GM19043 (cell line): ENCODE measurements around the gene AMFR.

Experiments used
- ATAC-seq: cut with Tn5 transposase; IDR thresholded peaks from one replicate; pipeline ENCODE4 v1.9.1; 2021; ENCODE audit warnings: low read depth; ENCODE audit not compliant: unreplicated experiment

The AMFR gene

DNA sequence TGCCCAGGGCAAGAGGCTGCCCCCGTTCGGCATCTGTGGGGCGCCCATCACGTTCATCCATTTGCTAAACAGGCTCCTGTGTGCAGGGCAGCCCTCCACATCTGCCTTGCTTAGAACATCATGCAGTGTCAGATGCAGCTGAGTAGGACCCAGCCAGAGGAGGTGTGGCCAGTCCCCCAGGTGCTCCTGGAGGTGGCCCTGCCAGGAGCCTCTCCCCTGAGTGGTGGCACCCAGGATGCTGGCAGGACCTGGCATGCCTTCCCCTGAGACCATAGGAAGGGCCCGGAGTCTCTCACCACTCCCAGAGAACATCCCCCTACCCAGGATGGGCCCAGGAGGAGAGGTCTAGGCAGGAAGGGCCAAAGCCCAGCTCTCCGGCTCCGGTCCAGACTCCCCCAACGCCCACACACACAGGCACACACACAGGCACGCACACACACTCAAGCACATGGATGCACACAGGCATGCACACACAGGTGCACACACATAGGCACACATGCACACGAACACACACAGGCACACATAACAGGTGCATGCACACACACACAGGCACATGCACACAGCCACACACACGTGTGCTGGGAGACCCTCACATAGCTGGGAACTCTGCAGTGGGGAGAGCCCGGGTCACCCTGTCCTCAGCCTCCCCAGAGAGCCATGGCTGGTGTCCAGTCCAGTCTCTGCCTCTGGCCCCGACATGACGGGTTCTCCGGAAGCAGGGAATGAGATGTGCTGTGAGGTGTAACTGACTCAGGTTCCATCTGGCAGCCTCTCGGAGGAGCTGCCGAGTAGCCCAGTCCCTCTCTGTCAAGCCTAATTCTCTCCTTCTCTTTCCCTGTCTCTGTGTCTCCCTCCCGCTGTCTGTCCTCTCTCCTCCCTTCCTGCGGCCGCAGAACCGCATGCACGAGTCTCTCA, 74.6 kb downstream of the AMFR start:
- ATAC-seq = no peak

DNA sequence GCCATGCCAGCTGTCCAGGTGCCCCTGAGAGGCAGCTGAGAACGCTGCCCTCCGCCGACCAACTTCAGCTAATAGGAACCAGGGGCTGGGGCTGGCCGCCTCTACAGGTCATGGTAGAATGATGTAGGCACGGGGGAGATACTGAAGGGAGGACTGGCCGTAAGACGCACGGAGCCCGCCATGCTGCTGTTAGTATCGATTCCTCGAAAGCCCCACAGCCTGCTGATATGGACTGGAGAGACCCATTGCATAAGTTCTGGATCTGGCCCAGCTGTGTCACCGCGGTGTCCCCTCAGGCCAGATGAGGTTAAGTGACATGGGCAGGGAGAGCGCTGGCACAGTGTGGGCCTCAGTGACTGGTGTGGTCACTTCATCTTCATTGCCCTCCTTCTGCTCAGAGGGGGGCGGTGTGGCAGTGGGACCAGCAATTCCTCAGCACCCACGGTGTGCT, 75.6 kb downstream of the AMFR start:
- no peak for ATAC-seq

DNA sequence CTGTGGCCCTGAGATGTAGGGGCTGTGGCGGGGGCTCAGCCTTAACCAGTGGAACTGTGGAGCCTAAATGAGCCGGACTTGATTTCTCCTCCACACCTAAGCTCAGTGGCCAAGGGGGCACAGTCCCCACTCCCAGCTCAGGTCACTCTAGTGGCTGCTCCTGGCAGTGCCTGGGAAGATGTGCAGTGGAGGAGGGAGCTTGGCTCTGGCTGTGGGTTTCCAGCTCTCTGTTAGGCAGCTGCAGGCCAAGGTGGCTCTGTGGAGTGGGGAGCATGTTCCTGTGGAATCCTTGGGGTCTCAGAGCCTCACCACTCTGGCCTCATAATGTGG, 76.3 kb downstream of the AMFR start:
- ATAC-seq = no peak

DNA sequence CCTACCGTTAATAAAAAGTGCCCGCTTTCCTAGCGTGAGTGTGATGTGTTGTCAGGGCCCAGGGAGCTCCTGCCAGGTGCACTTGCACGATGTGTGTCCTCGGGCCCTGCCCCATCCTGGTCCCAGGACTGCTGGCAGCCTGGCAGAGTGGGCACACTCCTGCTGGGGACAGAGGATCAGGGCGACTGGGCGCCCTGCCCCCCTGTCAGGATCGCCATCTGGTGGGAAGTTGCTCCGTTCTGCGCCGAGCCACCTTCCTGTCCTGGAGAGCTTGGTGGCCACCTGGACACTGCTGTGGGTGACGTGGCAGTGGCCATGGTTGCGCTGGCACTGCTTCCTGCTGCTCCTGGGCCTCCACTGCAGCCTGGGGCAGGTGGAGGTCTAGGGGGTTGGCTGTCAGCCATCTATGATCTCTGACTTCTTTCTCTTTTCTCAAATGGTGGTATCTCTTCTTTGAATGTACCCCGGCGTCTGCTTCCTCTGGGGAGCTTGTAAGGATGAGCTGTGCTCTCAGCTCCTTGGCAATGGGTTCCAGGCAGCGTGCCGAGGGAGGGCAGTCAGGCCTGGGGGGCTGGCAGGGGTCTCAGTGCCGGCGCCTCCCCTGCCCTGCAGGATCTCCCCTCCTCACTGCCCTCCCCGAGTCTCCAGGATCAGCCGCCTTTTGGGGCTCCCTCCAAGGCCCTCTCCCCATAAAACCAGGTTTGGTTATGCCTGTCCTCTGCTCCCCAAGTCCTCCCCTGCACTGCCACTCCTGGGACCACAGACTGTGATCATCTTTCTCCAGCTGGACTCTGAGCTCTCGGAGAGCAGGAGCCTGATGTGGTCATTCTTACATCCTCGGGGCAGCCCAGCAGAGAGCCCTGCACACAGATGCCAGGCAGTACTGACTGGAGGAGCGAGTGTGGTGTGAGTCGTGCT, 76.9 kb downstream of the AMFR start:
- no peak for ATAC-seq

DNA sequence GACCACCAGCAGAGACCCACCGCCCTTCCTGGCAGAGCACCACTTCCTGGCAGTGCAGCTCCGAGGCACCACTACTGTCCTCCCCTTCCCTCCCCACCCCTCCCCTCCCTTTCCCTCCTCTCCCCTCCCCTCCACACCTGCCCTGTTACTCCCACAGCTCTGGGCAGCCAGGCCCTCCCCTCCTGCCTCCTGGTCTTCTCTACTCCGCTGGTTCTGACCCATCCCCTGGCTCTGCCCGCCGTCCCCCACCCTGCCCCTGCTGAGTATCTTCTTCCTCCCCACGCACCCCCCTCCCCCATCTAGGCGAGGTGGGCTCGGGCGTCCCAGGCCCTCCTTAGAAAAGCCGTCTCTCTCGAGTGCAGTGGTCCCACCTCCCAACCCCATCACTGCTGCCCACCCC, 77.7 kb downstream of the AMFR start:
- ATAC-seq = no peak

DNA sequence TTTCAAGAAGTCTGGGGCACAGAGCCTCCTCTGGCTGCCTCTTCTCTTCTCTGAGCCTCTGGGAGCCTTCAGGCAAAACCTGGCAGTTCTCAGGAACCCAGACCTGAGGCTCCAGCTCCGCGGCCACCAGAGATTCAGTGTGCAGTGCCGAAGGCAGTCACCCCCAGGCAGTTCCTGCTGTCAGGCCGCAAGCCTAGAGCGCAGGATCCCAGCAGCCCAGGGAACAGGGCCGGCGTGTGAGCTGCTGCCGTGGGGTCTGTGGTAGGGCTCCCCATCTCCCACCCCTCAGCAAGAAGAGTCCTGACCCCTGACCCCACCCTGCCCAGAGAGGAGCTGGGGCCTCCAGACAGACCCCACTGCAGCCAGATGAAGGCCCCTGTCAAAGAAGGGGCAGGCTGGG, 78.2 kb downstream of the AMFR start:
- ATAC-seq = no peak

DNA sequence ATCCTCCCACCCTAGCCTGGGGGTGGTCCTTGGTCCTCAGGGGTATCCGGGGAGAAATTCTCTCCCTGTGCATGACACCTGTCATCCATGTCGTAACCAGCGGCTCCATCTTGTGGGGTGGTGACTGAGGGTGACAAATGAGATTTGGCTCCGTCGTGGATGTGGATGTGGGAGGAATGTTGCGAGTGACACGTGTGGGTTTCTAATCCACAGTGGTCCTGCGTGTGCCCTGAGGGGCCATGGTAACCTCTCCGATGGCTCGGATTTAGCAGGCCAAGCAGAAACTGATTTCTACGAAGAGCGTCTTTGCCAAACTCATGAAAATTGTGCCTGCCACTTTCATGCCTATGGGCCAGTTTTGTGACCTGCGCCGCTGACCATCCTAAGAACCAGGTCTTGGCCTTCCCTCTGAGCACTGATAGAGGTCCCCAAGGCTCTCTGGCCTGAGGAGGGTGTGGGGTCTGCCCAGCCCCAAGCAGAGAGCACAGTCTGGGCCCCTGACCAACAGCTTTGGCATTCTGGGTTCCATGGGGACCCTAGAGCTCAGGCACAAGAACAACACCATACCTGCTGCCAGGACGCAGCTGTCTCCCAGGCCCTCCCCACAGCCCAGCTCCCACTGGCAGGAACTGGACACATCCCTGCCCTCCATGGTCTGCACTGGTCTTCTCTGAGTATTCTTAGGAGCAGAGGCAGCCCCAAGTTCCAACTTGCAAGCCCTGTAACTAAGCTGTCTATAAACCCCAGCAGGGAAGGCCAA, 79.0 kb downstream of the AMFR start:
- no peak for ATAC-seq

DNA sequence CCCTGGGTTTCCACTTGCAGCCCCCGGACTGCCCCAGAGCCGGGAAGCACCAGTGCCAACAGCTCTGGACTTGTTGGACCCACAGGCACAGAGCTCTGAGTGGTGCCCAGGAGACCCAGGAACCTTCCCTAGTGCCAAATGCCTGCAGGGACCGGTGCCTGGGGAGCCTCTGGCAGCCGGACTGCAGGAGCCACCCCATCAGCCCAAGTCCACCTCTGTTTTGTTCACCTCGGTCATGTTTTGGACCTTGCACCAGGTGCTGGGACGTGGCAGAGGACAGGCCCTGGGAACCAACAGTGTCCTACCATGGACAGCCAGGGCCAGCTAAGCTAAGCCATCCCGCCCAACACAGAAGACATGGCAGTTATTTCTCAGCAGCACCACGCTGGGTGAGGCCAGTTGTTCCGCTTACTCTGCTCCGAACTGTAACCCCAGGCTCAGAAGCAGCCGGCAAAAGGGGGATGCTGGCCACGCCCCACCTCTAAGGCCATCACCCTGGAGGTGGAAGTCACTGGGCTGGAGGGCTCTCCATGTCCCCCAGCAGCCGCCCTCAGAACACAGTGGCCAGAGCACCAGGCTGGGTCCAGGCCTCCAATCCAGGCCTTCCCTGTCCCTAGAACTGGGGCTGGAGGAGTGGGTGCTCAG, 79.8 kb downstream of the AMFR start:
- ATAC-seq = no peak

DNA sequence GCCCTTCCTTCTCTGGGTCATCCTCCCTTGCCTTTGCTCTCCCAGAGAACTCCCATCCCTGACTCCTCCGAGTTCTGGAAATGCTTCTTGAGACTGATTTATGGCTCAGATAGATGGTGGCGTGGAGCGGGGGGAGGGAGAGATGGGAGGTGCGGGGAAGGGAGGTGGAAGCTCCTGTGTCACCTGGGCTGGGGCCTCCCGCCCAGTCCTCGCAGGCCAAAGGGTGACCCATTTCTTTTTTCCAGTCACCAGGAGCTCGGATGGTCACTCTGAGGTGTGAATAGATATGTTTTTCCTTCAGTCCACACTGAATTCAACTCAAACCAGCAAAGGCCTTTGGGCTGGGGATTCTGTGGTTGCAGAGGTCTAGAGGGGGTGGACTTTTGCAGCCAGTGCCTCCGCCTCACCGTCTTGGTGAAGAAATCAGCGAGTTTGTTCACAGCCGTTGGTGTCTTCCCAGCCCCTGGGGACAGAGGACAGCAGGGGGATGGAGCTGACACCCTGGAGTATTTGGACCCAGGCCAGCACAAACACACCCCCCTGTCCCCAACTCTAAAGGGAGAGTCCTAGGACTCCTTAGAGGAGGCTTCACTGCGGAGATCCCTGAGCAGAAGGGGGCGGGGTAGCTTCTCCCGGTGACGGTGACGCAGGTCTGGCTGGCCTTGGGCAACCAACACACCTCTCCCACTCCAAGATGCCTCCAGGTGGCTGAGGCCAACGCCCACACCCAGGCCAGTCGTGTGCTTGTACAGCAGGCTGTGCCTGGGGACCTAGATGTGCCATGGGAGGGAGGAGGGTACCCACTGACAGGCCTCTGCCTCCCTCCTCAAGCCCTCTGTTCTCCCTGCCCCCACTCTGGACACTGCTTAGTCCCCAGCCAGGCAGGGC, 80.6 kb downstream of the AMFR start:
- no peak for ATAC-seq

DNA sequence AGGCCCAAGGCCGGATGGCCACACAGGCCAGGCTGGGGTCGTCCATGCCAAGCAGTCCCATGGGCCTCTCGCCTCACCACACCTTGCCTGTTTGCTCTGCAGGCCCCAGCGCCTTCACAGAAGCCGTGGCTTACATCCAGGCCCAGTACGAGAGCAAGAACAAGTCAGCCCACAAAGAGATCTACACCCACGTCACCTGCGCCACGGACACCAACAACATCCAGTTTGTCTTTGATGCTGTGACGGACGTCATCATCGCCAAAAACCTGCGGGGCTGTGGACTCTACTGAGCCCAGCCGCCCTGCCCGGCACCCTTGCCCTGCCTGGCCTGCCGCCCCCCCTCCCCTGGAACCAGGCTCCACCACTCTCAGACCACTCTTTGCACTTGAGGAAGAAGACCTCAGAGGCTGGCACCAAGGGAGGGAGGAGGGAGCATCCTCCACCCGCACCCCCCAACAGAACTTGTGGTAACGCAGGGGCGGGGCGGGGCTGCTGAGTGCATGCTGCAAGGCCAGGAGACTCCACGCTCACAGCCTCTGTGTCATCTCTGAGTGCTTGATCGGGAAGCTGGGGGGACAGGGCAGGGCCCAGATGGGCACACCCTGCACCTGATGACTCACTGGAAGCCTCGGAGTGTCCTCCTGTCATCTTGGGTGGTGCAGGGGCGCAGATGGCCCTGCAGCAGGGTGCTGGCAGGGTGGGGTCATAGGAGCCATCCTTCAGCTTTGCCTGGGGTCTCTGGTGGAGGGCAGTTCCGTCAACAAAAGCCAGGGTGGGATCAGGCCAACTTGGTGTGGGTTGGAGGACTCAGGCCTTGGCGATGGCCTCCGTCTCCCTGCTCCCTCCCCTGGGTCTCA, 81.5 kb downstream of the AMFR start:
- ATAC-seq = no peak

DNA sequence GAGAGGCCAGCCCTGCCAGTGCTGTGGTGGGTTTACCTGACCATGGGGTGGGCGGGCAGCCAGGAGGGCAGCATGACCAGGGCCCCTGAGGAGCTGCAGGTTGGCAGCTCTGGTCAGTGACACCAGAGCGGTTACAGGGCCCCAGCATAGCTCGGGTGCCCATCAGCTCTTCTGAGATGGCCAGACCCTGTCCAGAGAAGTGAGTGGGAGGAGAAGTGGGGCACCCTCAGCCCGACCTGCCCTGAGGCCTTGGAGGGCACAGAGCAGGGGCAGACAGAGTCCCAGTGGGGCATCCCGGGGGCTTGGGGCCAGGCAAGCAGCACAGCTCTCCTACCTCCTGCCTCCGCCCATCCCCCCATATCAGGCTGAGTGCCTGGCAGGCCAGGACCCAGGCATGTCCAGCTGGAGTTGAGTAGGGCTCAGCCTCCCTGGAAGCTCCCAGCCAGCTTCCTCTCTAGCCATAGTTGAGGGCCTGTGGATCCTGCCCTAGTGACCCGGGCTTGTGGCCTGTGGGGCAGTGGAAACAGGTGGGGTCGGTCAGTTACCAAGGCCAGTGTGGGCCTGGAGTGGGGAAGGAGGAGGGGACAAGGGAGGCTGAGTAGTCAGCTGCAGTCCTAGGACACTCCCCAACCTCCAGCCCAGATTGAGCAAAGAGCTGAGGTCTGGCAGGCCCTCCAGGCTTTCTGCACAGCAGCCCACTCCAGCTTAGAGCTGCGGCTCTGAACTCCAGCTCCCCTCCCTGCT, 83.5 kb downstream of the AMFR start:
- no peak for ATAC-seq

DNA sequence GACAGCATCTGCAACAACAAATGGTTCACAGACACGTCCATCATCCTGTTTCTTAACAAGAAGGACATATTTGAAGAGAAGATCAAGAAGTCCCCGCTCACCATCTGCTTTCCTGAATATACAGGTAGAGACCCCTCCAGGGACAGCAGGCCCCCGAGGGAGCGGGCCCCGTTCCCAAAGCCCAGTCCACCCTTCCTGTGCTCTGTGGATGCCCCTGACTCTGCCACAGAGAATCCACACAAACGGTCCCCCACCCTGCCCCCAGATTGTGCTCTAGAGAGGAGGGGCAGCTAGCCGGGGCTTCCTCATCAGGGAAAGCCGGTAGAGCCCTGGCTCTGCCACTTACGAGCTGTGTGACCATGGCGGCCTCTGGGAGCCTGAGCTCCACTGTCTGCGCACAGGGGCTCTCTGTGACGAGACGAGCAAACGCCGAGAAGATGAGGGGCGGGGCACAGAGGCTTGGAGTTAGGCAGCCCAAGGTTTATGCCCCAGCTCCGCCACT, 84.4 kb downstream of the AMFR start:
- no peak for ATAC-seq

DNA sequence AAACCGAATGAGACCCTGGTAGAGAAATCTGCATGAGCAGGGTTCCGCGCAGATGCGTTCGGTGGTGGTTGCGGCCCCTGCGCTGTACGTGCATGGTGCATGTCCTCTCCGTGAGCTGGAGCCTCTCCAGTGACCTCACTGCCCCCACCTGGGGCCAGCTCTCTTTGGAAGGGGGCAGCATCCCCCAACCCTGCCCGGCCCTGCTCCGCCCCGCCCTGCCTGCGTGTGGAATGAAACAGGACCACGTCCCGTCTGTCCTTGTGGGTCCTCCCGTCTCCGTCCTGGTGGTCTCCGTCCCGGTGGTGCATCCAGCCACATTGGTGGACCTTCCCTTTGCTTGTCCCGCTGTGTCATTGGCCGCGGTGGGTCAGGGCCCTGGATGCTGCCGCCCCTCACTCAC, 84.9 kb downstream of the AMFR start:
- no peak for ATAC-seq

DNA sequence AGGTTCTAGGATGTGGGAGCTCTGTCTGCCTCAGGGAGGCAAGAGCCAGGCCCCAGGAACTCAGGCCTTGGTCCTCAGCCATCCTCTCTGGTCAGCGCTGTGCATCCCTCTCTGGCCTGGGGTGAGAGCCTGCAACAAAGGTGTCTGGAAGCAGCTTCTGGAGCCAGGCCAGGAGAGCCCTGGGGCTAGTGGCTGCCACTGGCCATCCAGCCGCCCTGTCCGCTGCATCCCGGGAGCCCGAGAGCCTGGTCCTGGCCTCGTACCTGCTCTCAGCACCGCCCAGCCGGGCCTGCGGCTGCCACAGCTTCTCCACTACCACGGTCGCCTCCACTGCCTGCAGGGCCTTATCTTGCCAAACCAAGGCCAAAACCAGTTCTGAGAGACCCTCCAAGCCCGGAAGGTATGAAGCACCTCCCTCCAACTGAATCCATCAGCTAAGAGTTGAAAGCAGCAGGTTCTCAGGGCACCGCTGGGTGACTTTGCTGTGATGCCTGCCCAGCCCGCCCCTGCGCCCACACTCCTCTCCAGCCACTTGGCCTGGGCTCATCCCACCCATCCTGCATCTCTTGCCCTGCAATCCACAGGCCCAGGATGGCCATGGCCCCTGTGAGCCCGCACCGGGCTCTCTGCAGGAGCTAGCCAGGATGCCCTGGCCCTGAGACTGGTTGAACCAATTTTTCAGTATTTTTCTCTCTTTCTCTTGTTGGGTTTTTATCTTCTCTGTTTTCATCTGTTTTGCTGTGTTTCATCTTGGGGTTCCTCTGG, 85.7 kb downstream of the AMFR start:
- ATAC-seq = no peak

DNA sequence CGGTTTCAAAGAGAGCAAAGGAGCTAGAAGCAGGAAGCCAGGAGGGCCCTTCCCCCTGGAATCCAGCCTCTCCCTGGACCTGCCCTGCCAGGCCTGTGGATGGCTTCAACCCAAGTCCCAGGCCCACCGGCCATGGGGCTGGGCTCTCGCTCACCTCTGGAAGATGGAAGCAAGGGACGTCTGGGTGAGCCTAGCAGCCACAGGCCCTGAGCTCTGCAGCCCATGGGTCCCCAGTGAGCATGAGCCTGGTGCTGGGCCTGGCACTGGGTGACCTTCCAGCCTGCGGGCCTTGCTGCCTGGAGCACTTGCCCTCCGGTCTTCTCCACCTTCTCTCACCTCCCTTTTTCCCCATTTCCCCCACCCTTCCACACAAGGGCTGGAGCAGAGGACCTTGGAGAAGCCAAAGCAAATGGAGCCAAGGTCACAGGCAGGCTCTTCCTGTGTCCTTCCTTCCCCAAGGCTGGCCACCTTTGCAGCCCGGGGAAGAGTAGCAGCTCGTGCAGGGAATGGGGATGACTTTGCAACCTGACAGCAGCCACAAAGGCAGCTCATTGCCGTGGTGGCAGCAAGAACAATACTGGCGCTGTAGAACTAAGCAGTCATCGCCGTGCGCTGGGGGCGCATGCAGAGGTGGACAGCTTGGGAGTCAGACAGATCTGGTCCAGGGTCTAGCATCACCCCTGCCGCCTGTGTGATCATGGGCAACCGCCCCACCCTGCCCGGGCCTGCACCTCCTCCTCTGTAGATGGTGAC, 86.6 kb downstream of the AMFR start:
- no peak for ATAC-seq

DNA sequence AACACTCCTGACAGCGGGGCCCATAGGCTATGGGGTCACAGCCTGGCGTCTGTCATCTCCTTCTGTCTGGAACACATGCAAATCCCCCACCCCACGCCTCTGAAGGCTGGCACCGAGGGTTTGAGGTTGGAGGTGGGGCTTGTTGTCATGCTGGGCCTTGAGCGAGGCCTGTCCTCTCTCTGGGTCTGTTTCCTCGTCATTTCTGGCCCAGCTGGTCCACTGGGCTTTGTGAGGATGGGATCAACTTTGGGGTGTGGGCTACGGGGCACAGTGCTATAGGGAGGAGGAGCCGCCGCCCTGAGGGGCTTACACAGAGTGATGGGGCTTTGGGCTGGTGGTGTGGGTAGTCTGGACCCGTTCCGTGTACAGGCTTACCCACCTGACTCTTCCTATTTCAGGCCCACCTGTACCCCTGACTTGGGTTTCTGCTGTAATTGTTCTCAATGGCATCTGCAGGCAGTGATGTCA, 87.5 kb downstream of the AMFR start:
- no peak for ATAC-seq
